ENCODE measurements around the gene SIL1. TPM values are rescaled to one million over a fixed set of nuclear protein-coding genes. Genes with fewer than 3 reads are reported as not detected.

The SIL1 gene
- total RNA-seq, 1 donor from 2014 or later, result 16.1 TPM

DNA sequence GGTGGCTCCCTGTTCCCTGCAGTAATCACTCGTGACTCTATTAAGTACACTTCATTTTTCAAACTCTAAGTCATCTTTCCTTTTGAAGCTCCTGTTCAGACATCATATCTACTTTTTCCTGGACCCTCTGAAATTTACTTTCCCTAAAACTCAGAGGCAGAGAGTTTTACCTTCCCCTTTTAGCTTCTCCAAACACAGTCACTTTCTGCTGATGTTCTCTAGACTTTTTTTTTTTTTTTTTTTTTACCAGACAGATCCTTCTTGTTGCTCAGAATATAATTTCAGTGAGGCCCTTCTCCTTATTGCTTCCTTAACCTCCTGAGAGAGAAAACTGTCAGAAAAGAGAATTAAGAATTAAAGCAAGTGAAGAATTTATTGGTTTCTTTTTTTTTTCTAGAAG lies 236.4 kb downstream of the SIL1 start:
- no peak overlapping the region for H3K4me3 Mint-ChIP-seq
- DNase-seq (no peak), ATAC-seq (ENCODE audit: low read depth) (no peak)
- H3K27ac Mint-ChIP-seq, result no peak overlapping the region
- intact Hi-C loops (cut with micrococcal nuclease), result no loop called here
- TF ChIP-seq, protein P1, sequence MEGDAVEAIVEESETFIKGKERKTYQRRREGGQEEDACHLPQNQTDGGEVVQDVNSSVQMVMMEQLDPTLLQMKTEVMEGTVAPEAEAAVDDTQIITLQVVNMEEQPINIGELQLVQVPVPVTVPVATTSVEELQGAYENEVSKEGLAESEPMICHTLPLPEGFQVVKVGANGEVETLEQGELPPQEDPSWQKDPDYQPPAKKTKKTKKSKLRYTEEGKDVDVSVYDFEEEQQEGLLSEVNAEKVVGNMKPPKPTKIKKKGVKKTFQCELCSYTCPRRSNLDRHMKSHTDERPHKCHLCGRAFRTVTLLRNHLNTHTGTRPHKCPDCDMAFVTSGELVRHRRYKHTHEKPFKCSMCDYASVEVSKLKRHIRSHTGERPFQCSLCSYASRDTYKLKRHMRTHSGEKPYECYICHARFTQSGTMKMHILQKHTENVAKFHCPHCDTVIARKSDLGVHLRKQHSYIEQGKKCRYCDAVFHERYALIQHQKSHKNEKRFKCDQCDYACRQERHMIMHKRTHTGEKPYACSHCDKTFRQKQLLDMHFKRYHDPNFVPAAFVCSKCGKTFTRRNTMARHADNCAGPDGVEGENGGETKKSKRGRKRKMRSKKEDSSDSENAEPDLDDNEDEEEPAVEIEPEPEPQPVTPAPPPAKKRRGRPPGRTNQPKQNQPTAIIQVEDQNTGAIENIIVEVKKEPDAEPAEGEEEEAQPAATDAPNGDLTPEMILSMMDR (IDR thresholded peaks at IDR 0.05), result no peak
- no peaks in the 10 kb centered on the region for H3K4me1 Mint-ChIP-seq
- H3K27me3 Mint-ChIP-seq, result no peaks in the 10 kb centered on the region
- CTCF ChIA-PET, result no interaction called here
- no peaks in the 10 kb centered on the region for H3K9me3 Mint-ChIP-seq
- no peaks in the 10 kb centered on the region for H3K36me3 Mint-ChIP-seq (ENCODE audit: low read depth)
- POLR2A ChIA-PET, result no interaction called here

DNA sequence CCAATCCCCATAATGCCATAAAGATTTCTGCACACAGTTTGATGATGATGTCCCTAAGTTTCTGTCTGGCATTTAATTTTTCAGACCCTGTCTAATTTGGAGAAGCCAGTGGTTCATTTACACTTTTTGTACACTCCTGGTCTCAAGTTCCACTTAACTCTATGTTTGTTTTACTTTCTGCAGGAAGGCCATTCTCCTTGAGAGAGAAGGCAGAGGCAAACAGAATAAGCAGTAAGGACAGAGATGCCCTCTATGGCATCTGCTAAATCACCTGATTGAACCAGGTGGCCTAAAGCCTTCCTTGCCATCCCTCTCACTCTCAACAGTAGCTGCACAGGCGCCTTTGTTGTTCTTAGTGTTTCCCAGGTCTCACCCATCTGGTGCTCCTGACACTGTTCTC lies 236.9 kb downstream of the SIL1 start:
- Mint-ChIP-seq H3K4me1 (no peaks in the 10 kb centered on the region), H3K27me3 (no peaks in the 10 kb centered on the region), H3K36me3 (ENCODE audit: low read depth) (no peaks in the 10 kb centered on the region), H3K4me3 (no peak overlapping the region), H3K27ac (no peak overlapping the region), H3K9me3 (no peaks in the 10 kb centered on the region)
- POLR2A ChIA-PET, result no interaction called here
- CTCF ChIA-PET, result no interaction called here
- TF ChIP-seq, protein P1 (IDR thresholded peaks at IDR 0.05), result no peak
- ATAC-seq (ENCODE audit: low read depth) (no peak), DNase-seq (no peak)
- intact Hi-C loops (cut with micrococcal nuclease), result no loop called here

DNA sequence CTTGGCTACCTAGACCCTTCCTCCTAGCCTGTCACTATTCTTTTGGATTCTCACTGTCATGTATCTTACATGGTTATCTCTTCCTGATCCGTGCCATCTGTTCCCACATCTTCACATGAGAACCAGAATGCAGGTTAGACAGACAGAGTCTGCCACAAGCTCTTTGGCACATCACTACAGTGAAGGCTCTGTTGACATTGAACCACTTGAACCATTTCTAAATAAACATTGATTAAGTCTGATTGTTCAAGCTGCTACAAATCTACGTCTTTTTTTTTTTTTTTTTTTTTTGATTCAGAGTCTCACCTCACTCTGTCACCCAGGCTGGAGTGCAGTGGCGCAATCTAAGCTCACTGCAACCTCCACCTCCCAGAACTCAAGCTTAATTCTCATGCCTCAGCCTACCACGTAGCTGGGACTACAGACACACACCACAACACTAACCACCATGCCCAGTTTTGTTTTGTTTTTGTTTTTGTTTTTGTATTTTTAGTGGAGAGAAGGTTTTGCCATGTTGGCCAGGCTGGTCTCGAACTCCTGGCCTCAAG lies 237.9 kb downstream of the SIL1 start:
- intact Hi-C loops (cut with micrococcal nuclease), result no loop called here
- no peaks in the 10 kb centered on the region for H3K27me3 Mint-ChIP-seq
- CTCF ChIA-PET, result no interaction called here
- H3K36me3 Mint-ChIP-seq (ENCODE audit: low read depth), result no peaks in the 10 kb centered on the region
- no peak overlapping the region for H3K4me3 Mint-ChIP-seq
- no peaks in the 10 kb centered on the region for H3K9me3 Mint-ChIP-seq
- POLR2A ChIA-PET, result interaction anchor here (0.6 kb wide), 1 partner anchor 244 kb away, joined by 3 read pairs; no protein-coding TSS in a partner anchor
- no peak for DNase-seq
- ATAC-seq (ENCODE audit: low read depth), result no peak
- TF ChIP-seq, protein P1 (IDR thresholded peaks at IDR 0.05), result no peak
- no peak overlapping the region for H3K27ac Mint-ChIP-seq
- no peaks in the 10 kb centered on the region for H3K4me1 Mint-ChIP-seq

DNA sequence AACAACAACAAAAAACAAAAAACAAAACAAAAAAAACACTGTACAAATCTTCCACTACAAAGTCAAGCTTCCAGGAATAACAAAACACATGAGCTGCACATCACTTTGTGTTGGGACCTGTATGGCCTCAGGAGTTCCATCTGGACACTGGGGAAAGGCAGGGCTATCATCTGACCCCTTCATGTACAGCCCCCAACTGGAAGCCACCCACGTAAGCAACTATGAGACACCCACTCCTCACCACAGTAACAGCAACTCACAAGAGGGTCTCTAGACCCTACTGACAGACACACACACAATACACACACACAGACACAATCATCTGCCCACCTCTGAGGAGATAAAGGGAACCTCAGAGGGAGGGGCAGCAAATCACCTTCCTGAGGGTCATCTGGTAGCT lies 241.4 kb downstream of the SIL1 start:
- CTCF ChIA-PET, result no interaction called here
- POLR2A ChIA-PET, result interaction anchor here (0.7 kb wide), 1 partner anchor 171 kb away, joined by 6 read pairs; no protein-coding TSS in a partner anchor
- no peaks in the 10 kb centered on the region for H3K9me3 Mint-ChIP-seq
- H3K4me1 Mint-ChIP-seq, result peaks cover 15% of the 10 kb centered on the region
- ATAC-seq (ENCODE audit: low read depth), result no peak
- no peak for DNase-seq
- no peak overlapping the region for H3K4me3 Mint-ChIP-seq
- H3K36me3 Mint-ChIP-seq (ENCODE audit: low read depth), result no peaks in the 10 kb centered on the region
- TF ChIP-seq, protein P1 (IDR thresholded peaks at IDR 0.05), result no peak
- intact Hi-C loops (cut with micrococcal nuclease), result no loop called here
- H3K27me3 Mint-ChIP-seq, result no peaks in the 10 kb centered on the region
- no peak overlapping the region for H3K27ac Mint-ChIP-seq

DNA sequence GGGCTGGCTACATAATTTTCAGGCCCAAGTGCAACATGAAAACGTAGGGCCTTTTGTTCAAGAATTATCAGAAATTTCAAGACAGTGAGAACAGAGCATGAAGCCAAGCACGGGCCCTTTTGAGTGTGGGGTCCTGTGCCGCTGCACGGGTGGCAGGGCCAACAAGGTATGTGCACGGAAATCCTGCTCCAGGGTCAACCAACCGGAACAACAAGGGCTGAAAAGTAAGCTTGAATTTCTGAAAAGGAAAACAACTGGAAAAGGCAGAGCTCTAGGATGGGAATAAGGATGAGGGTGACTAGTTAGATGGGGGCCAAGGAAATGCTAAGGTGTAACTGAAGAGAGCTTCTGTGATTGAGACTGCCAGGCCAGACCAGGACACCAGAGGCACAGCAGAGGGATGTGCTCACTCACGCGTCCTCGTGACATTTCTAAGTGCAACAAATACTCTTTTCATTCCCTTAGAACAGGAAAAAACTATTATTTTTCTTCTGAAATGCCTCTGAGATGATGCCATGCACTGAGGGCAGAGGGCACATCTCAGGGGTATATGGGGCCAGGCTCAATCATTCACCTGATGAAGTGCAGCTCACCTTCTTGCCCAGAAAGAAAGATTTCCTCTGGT lies 242.4 kb downstream of the SIL1 start:
- H3K27me3 Mint-ChIP-seq, result no peaks in the 10 kb centered on the region
- DNase-seq, result no peak
- ATAC-seq (ENCODE audit: low read depth), result no peak
- ChIA-PET CTCF (no interaction called here), POLR2A (no interaction called here)
- H3K36me3 Mint-ChIP-seq (ENCODE audit: low read depth), result no peaks in the 10 kb centered on the region
- TF ChIP-seq, protein P1 (IDR thresholded peaks at IDR 0.05), result no peak
- no peaks in the 10 kb centered on the region for H3K9me3 Mint-ChIP-seq
- no peak overlapping the region for H3K4me3 Mint-ChIP-seq
- intact Hi-C loops (cut with micrococcal nuclease), result no loop called here
- no peak overlapping the region for H3K27ac Mint-ChIP-seq
- peaks cover 15% of the 10 kb centered on the region for H3K4me1 Mint-ChIP-seq
